Measurements from ENCODE around the gene TMEM176B.

TMEM176B gene

GRCh38 chr7:150746921-150747320 is 53.2 kb downstream of the TMEM176B start:
- no peak for DNase-seq

- no peak for DNase-seq
Measured at GRCh38 chr7:150745876-150746275, 54.3 kb downstream of the TMEM176B start.

- DNase-seq, result no peak
Measured at GRCh38 chr7:150745086-150745485, 55.1 kb downstream of the TMEM176B start.

DNA sequence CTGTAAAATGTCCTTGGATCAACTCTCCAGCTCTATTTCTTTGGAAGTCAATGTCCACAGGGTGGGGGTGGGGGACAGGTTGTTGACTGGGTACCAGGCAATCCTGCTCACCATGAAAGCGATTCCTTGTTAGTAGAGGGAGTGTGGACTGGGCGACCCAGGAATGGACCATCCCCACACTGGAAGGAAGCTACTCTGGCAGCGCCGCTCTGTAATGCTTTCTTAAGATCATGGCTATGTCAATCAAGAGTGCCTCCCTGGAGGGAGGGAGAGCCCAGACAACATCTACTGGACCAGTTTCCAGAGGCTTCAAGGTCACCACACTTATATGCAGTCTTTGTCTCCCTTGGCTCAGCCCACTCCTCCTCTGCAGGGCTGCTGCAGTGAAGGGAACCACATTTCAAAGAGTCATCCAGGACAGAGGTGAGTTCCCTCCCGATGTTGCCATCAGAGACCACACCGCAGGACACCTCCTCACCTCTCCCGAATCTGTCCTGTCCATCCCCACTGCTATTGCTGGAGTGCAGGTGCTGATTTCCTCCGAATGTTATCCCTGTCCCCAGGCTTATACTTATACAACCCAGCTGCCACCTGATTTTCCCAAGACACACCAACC is 56.0 kb downstream of the TMEM176B start:
- no peak for DNase-seq

DNA sequence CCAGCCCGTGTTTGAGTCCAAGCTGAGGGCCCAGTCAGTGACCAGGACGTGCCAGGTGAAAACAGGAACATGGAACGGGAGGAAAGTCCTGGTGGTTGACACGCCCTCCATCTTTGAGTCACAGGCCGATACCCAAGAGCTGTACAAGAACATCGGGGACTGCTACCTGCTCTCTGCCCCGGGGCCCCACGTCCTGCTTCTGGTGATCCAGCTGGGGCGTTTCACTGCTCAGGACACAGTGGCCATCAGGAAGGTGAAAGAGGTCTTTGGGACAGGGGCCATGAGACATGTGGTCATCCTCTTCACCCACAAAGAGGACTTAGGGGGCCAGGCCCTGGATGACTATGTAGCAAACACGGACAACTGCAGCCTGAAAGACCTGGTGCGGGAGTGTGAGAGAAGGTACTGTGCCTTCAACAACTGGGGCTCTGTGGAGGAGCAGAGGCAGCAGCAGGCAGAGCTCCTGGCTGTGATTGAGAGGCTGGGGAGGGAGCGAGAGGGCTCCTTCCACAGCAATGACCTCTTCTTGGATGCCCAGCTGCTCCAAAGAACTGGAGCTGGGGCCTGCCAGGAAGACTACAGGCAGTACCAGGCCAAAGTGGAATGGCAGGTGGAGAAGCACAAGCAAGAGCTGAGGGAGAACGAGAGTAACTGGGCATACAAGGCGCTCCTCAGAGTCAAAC is 57.7 kb downstream of the TMEM176B start:
- no peak for DNase-seq
